IPS-NIHi7 (cell line): ENCODE data around the gene UQCRQ.

Experiments
- DNase-seq: peaks from one replicate; pipeline ENCODE4 v3.0.0; 2012; ENCODE audit warnings: mixed read lengths; ENCODE audit errors: extremely low spot score

The UQCRQ gene

DNA sequence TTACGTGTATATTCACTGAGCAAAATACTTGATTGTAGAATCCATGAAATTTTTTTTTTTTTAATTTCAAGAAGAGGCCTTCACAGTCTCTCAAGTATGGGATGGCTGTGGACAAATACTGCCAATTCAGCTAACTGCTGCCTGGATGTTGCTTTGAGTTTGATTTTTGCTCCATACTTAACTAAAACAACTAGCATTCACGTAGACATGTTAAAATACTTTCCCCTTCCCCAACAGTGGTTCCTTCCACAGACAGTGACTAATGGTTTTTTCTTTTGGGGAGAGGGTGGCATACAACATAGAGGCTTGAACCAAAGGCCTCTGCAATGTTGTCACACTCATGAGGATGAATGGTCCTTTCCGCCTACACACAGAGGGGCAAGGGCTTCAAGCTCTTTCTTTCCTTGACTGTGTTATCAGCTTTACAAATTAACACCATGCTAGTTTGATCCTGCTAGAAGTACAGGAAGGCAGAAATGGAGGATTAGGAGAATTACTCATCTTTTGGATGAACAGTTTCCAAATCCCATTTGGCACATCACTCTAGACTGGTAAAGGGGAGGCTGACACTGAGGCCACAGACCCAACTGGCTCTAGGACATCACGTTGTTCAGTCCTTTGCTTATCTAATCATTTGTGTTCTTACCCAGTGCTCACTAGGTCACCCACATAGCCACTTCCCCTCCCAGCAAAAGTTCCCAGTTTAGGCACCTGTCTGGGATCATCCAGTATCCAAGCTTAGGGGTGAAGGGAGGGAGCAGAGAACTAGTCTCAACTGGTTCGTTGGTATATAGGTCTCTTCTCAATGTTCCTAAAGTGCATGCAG lies 5.2 kb downstream of the UQCRQ start:
- DNase-seq: no peak

DNA sequence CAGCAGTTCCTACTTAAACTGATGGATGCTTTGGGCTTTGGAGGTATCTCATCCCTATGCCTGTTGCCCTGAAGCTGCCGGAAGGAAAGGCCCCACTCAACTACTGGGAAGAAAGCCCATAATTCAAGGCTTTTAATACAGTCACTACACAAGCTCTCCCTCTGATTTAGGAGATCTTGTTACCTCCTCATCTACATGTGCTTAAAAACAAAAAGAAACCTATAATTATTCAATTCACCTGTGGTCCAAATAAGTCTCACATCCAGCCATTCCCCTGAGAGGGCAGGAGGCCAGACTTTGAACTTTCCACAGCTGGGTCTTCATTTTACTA lies 6.3 kb downstream of the UQCRQ start:
- no peak for DNase-seq

DNA sequence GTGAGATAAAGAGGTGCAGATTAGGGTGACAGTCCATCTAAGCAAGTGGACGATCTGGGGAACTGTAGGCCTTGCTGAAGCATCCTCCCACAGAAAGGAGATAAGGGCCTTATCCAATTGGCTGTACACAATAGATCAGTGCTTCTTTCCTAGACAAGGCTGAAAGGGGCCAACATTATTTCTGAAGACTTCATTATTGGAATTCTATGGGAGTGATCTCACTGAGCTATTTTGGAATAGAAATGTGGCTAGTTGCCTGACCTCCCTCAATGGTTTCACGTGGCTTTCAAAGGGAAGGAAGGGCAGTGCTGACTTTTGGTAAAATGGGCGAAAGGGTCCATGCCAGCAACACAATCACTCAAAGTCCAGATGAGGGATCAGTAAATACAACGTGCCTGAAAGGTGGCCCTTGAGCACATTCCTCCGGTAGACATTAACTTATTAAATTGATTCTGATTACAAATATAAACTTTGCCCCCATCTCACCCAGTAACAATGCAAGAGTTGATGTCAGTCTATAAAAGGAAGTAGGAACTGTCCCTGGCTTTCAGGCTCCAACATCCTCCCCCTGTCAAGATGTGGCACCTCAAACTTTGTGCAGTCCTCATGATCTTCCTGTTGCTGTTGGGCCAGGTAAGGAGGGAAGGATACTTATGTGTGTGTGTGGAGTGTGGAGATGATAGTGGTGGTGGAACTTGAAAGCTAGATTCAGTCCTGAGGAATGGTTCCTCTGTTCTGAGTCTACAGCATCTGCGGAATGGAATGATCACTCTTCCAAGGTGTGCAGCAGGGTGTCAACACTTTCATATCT lies 6.9 kb downstream of the UQCRQ start, which contains the start of gene LEAP2:
Gene LEAP2, plus strand, starts transcription at position 550 of the 811 bp plus-strand sequence. Its CDS starts 27 bp downstream, at position 577.
- no peak for DNase-seq

GRCh38 chr5:132873930-132874271 lies 7.5 kb downstream of the UQCRQ start:
- no peak for DNase-seq

- DNase-seq: no peak
Observed at GRCh38 chr5:132876020-132876759, 9.7 kb downstream of the UQCRQ start.

GRCh38 chr5:132877466-132877865 lies 11.0 kb downstream of the UQCRQ start:
- no peak for DNase-seq

DNA sequence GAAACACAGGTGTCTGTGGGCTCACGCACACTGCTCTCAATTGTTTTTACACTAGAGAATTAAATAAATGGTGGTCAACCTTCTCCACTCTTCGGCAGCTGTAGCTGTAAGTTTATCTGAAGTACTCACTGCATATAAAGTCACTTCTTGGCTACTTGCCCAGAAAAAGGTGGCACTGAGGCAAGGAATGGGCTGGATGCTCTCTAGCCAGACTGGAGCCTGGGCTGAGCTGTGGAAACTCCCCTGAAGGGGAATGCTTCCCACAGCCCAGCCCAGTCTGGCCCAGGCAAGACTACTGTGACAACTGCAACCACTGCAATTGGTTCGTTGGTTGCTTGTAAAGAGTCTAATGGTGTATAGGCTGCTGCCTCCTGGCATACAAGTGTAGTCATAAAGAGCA lies 11.5 kb downstream of the UQCRQ start:
- no peak for DNase-seq

GRCh38 chr5:132883261-132883834 lies 16.9 kb downstream of the UQCRQ start:
- DNase-seq: peak; percentile 60

DNA sequence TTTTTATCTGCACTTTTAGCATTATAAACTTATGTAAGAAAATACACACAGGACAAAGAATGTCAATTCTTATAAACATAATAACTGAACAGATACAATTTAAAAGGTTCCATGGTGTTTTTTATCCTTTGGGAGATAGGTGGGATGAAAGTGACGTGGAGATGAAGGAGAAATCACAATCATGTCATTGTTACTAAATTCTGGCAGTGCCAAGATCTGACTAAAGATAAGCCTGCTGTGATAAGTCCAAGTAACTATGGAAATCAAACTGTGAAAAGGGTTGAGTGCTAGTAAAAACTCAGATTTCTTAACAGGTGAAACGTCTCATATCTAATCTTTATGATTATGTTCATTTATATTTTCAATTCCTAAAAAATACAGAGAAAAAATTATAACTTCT lies 18.1 kb downstream of the UQCRQ start:
- no peak for DNase-seq

- DNase-seq: no peak
Observed at GRCh38 chr5:132886064-132886823, 19.8 kb downstream of the UQCRQ start.

- no peak for DNase-seq
Observed at GRCh38 chr5:132887283-132887682, 20.8 kb downstream of the UQCRQ start.

- DNase-seq: no peak
Observed at GRCh38 chr5:132889501-132889900, 23.1 kb downstream of the UQCRQ start.

DNA sequence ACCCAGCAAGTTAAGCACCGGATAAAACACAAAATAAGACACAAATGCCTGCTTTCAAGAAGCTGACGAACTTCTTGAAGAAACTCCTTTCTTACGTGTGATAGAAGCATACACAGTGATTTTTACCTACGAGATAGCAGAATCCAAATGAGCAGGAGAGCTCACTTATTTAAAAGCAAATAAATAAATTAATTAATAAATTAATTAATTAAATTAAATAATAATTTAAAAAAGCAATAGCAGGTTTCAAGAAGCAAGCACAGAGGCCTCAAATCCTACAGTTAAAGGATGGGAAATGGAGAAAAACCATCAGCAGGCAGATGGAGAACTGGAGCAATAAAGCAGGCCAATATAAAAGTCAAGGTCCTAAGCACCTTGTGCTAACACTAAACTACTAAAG lies 24.4 kb downstream of the UQCRQ start:
- no peak for DNase-seq

DNA sequence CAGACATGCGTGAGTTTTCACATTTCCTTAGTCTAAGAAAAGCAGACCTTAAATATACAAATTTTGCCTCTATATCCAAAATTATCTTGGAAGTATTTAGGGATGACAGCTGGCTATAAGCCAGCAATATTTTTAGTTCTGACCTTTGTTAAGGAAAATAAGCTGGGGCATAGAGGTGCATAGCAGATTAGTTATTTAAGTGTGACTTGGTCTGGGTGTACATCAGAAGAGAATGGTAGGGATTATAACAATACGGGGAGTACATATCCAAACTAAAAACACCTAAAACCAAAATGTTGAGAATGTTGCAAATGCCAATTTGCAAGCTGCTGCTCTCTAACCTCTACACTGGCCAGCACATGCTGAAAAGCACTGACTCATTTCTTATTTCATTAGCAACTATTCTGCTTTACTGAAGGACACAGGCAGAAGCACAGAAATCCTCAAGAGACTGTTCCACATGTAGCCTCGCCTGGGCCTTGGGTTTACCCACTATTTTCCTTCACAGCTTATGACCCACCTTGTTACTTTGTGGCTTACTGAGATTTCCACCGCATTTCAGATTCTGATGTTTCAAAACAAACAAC lies 29.4 kb downstream of the UQCRQ start:
- DNase-seq: no peak

- no peak for DNase-seq
Observed at GRCh38 chr5:132896685-132897084, 30.2 kb downstream of the UQCRQ start.

GRCh38 chr5:132898094-132898493 lies 31.7 kb downstream of the UQCRQ start:
- no peak for DNase-seq

DNA sequence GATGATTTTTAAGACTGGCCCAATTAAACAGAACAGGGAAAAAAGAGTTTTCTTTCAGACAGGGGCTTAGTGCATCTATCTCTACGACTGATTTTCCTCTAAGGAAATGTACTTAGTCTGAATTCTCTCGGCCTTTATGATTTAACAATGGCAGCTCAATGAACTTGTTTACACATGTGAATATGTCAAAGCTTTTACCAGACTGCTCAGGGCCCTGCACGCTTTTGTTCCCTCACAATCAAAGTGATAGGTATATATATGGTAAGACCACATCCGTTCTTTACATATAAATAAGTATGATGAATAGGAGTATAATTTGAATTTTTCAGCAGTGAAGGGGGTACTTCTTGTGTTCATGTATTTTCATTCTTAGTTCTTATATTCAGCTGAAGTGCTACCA lies 34.6 kb downstream of the UQCRQ start:
- DNase-seq: no peak

DNA sequence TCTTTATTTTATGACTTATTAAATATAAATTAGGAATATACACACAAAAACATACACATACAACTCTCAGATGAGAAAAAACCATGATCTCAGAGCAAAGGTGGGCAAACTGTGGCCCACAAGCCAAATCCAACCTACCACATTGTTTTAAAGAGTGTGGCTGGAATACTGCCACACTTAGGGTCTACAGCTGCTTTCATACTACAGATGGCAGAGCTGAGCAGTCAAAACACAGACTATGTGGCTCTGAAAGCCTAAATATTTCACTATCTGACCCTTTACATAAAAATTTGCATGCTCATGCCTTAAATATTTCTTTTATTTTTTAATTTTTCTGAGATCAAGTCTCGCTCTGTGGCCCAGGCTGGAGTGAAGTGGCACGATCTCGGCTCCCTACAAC lies 35.3 kb downstream of the UQCRQ start:
- no peak for DNase-seq

DNA sequence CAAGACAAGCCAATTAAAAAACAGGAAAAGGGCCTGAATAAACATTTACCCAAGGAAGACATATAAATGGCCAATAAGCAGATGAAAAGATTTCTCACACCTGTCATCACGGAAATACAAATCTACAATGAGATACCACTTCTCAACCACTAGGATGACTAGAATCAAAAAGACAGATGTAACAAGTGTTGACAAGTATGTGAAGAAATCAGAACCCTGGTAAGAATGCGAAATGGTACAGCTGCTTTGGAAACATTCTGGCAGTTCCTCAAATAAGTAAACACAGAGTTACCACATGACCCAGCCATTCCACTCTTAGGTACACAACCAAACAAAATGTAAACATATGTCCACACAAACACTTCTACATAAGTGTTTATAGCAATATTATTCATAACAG lies 39.5 kb downstream of the UQCRQ start:
- DNase-seq: no peak

- no peak for DNase-seq
Observed at GRCh38 chr5:132907161-132907560, 40.7 kb downstream of the UQCRQ start.

GRCh38 chr5:132909702-132910101 lies 43.3 kb downstream of the UQCRQ start:
- no peak for DNase-seq
